GM18909 (cell line): ENCODE measurements around the gene CLPSL2.

Source experiments
- ATAC-seq: cut with Tn5 transposase; IDR thresholded peaks from one replicate; pipeline ENCODE4 v1.9.1; 2021; ENCODE audit warnings: mild to moderate bottlenecking; ENCODE audit not compliant: unreplicated experiment, poor library complexity

The CLPSL2 gene

GRCh38 chr6:35824552-35825192, 48.3 kb downstream of the CLPSL2 start:
- no peak for ATAC-seq
